Measurements from ENCODE around the gene DOCK2.

- TF ChIP-seq CTCF (IDR thresholded peaks at IDR 0.05; ENCODE audit: borderline replicate concordance, extremely low read depth, low read length, poor library complexity, severe bottlenecking) (no peak), EZH2 (IDR thresholded peaks at IDR 0.05; ENCODE audit: borderline replicate concordance, low read depth, low read length, severe bottlenecking) (no peak)
These were observed 307.0 kb downstream of the DOCK2 start for GRCh38 chr5:169944115-169944514.
